Kidney tubule cell (primary cell): Measurements from ENCODE around the gene OSCAR.
"Not testable (repeated sequence)": the region's sequence is repeated elsewhere in the genome, so short reads cannot be mapped to it uniquely, and the experiment has no call there.

Experiments
- DNase-seq: peaks from one replicate; pipeline ENCODE4 v3.0.0-alpha.2; 2018; ENCODE audit warnings: low spot score

OSCAR gene

GRCh38 chr19:54125713-54126112, 25.1 kb upstream of the OSCAR start:
- no peak for DNase-seq

- DNase-seq: no peak
Measured at GRCh38 chr19:54124393-54124792, 23.8 kb upstream of the OSCAR start.

- no peak for DNase-seq
Measured at GRCh38 chr19:54123682-54124081, 23.1 kb upstream of the OSCAR start.

GRCh38 chr19:54121259-54121658, 20.7 kb upstream of the OSCAR start:
- no peak for DNase-seq

GRCh38 chr19:54115109-54116063, 14.8 kb upstream of the OSCAR start, which contains the start of the genes PRPF31 and TFPT:
PRPF31 (plus strand) TSS chr19:54115754; CDS start chr19:54118279, 2,525 bp downstream.
TFPT (minus strand) TSS chr19:54115657; CDS start chr19:54115269, 388 bp downstream.
- peak; percentile 96 for DNase-seq

- peak; percentile 52 for DNase-seq
Measured at GRCh38 chr19:54114340-54115108, 13.9 kb upstream of the OSCAR start.

GRCh38 chr19:54109651-54110050, 9.0 kb upstream of the OSCAR start:
- DNase-seq: no peak

- DNase-seq: no peak
Measured at GRCh38 chr19:54108496-54108895, 7.9 kb upstream of the OSCAR start.

- DNase-seq: no peak
Measured at GRCh38 chr19:54107876-54108490, 7.4 kb upstream of the OSCAR start.

GRCh38 chr19:54106716-54107115, 6.1 kb upstream of the OSCAR start:
- DNase-seq: no peak

- DNase-seq: no peak
Measured at GRCh38 chr19:54105796-54106195, 5.2 kb upstream of the OSCAR start.

GRCh38 chr19:54104998-54105715, 4.6 kb upstream of the OSCAR start:
- no peak for DNase-seq

GRCh38 chr19:54102421-54103169, 2.0 kb upstream of the OSCAR start, which contains the start of gene NDUFA3:
NDUFA3 (plus strand) TSS chr19:54102855; CDS start chr19:54102879, 24 bp downstream.
- DNase-seq: peak; percentile 99

GRCh38 chr19:54099903-54100255, 724 bp downstream of the OSCAR start:
- DNase-seq: not testable (repeated sequence)

GRCh38 chr19:54099190-54099902, 1.3 kb downstream of the OSCAR start:
- no peak for DNase-seq

GRCh38 chr19:54096617-54097106, 3.9 kb downstream of the OSCAR start:
- DNase-seq: peak; percentile 42

- DNase-seq: peak; percentile 48
Measured at GRCh38 chr19:54095859-54096616, 4.6 kb downstream of the OSCAR start.

- no peak for DNase-seq
Measured at GRCh38 chr19:54095136-54095858, 5.3 kb downstream of the OSCAR start.
